HCT116 (cell line): ENCODE measurements around the gene S100A13. TPM values are rescaled to one million over a fixed set of nuclear protein-coding genes. Genes with fewer than 3 reads are reported as not detected.

Experiments used
- ATAC-seq: fragments of 200-7000 bp; cut with Tn5 transposase; 2 replicates; pipeline ENCODE4 v1.9.1; 2020; ENCODE audit warnings: mild to moderate bottlenecking, moderate library complexity
- BruUV-seq: library from RNA; stranded (reverse); fragments of 400-500 nt; replicated peaks from 2 replicates; lab custom pipeline; 2021; lab: Mats Ljungman, UMichigan
- CTCF ChIA-PET: fragments of 300-600 bp; sonication (Branson Sonifier 250); formaldehyde crosslinking; loops from one replicate; lab custom pipeline; 2021; ENCODE audit warnings: antibody characterized with exemption; lab: Charles Lee
- POLR2A ChIA-PET: fragments of 300-600, 350-600 bp; sonication (Branson Sonifier 250); formaldehyde crosslinking; loops from one replicate; lab custom pipeline; 2021; ENCODE audit warnings: antibody characterized with exemption; lab: Charles Lee
- RAD21 ChIA-PET, 2 experiments: fragments of 300-600 bp; sonication (Branson Sonifier 250); formaldehyde crosslinking; loops; one replicate each; lab custom pipeline; 2023; ENCODE audit warnings: low total read pairs in 2 of 2; ENCODE audit not compliant: uncharacterized antibody in 2 of 2, unreplicated experiment in 2 of 2, low non-redundant PET in 1 of 2; lab: Charles Lee
- DNase-seq: peaks from one replicate; pipeline ENCODE4 v3.0.0-alpha.2; 2010; ENCODE audit warnings: low read depth, low spot score
- H2AFZ ChIP-seq: fragments of 200-600 bp; shearing (Covaris generic), sonication (generic); 2 replicates; pipeline ENCODE4 v1.6.1; 2017; ENCODE audit warnings: low read depth, mixed run types, mixed read lengths, antibody characterized with exemption, low read length; ENCODE audit not compliant: poor library complexity, severe bottlenecking
- H3K27ac ChIP-seq: 2 replicates; pipeline ENCODE4 v1.5.1; 2012; ENCODE audit warnings: low read depth, low read length
- H3K27me3 ChIP-seq: fragments of 200-600 bp; sonication (generic); 2 replicates; pipeline ENCODE4 v1.6.1; 2016; ENCODE audit warnings: mixed run types, low read length, mixed read lengths; ENCODE audit not compliant: insufficient read depth
- H3K36me3 ChIP-seq, 2 experiments: fragments of 200-500 bp in 1 of 2; fragments of 200-600 bp in 1 of 2; sonication (Bioruptor generic) in 1 of 2; sonication (generic) in 1 of 2; 2 replicates each; pipeline versions ENCODE4 v1.5.1 to v1.6.1; 2014 to 2016; ENCODE audit warnings: low read length in 2 of 2, inconsistent platforms in 1 of 2, mixed read lengths in 1 of 2, mixed run types in 1 of 2; ENCODE audit not compliant: insufficient read depth in 2 of 2, control insufficient read depth in 1 of 2
- H3K4me1 ChIP-seq, 2 experiments: fragments of 200-600 bp in 1 of 2; sonication (generic) in 1 of 2; 2 replicates each; pipeline versions ENCODE4 v1.5.1 to v1.6.1; 2012 to 2017; ENCODE audit warnings: low read length in 2 of 2, inconsistent platforms in 1 of 2, mild to moderate bottlenecking in 1 of 2, mixed read lengths in 1 of 2, mixed run types in 1 of 2, moderate library complexity in 1 of 2; ENCODE audit not compliant: insufficient read depth in 2 of 2, control insufficient read depth in 1 of 2
- H3K4me2 ChIP-seq: fragments of 200-600 bp; sonication (generic); 2 replicates; pipeline ENCODE4 v1.6.1; 2017; ENCODE audit warnings: mixed run types, low read length, mixed read lengths
- H3K4me3 ChIP-seq, 2 experiments: fragments of 200-600 bp in 1 of 2; sonication (generic) in 1 of 2; replicated peaks in 1 of 2; 2 replicates each; pipeline ENCODE4 v1.5.1; 2011 to 2016; ENCODE audit warnings: low read length in 2 of 2, control low read depth in 1 of 2, low read depth in 1 of 2, mild to moderate bottlenecking in 1 of 2, mixed read lengths in 1 of 2, mixed run types in 1 of 2
- H3K79me2 ChIP-seq: fragments of 200-600 bp; sonication (generic); 2 replicates; pipeline ENCODE4 v1.6.1; 2017; ENCODE audit warnings: mild to moderate bottlenecking, mixed run types, low read length, moderate library complexity, mixed read lengths; ENCODE audit not compliant: insufficient read depth
- H3K9ac ChIP-seq: fragments of 200-600 bp; sonication (generic); 2 replicates; pipeline ENCODE4 v1.6.1; 2016; ENCODE audit warnings: low read length, mixed read lengths
- H3K9me2 ChIP-seq: fragments of 200-600 bp; sonication (generic), shearing (Covaris generic); 2 replicates; pipeline ENCODE4 v1.6.1; 2017; ENCODE audit warnings: mixed run types, mild to moderate bottlenecking, moderate library complexity; ENCODE audit not compliant: insufficient read depth
- H3K9me3 ChIP-seq, 2 experiments: fragments of 200-500 bp in 1 of 2; fragments of 200-600 bp in 1 of 2; sonication (Bioruptor generic) in 1 of 2; sonication (generic) in 1 of 2; 2 replicates each; pipeline ENCODE4 v1.6.1; 2014 to 2017; ENCODE audit warnings: low read length in 2 of 2, mixed read lengths in 2 of 2, inconsistent platforms in 1 of 2, low read depth in 1 of 2, mild to moderate bottlenecking in 1 of 2, mixed run types in 1 of 2, moderate library complexity in 1 of 2; ENCODE audit not compliant: control insufficient read depth in 1 of 2, insufficient read depth in 1 of 2
- H4K20me1 ChIP-seq: fragments of 200-600 bp; sonication (generic), shearing (Covaris generic); 2 replicates; pipeline ENCODE4 v1.6.1; 2017; ENCODE audit warnings: mixed run types, mild to moderate bottlenecking, moderate library complexity; ENCODE audit not compliant: insufficient read depth
- CBX3 ChIP-seq: IDR thresholded peaks from 2 replicates; pipeline ENCODE4 v1.6.1; 2012; ENCODE audit warnings: low read depth
- CEBPB ChIP-seq: IDR thresholded peaks from 2 replicates; pipeline ENCODE4 v1.6.1; 2012; ENCODE audit warnings: low read depth
- EGR1 ChIP-seq: IDR thresholded peaks from 2 replicates; pipeline ENCODE4 v1.6.1; 2012; ENCODE audit warnings: low read depth
- ELF1 ChIP-seq: IDR thresholded peaks from 2 replicates; pipeline ENCODE4 v1.6.1; 2012; ENCODE audit warnings: low read depth, borderline replicate concordance
- EZH2 ChIP-seq: fragments of 200-600 bp; sonication (generic); IDR thresholded peaks from 2 replicates; pipeline ENCODE4 v1.6.1; 2017; ENCODE audit warnings: antibody characterized with exemption, mixed run types
- FOSL1 ChIP-seq: IDR thresholded peaks from 2 replicates; pipeline ENCODE4 v1.6.1; 2012; ENCODE audit warnings: low read depth
- JUND ChIP-seq: IDR thresholded peaks from 2 replicates; pipeline ENCODE4 v1.6.1; 2012
- POLR2A ChIP-seq: IDR thresholded peaks from 2 replicates; pipeline ENCODE4 v1.7.0; 2011; ENCODE audit warnings: borderline replicate concordance; ENCODE audit not compliant: insufficient read depth, insufficient read length; ENCODE audit errors: extremely low read depth
- POLR2AphosphoS5 ChIP-seq: IDR thresholded peaks from 2 replicates; pipeline ENCODE4 v1.6.1; 2011; ENCODE audit warnings: mild to moderate bottlenecking, low read depth, low read length, moderate library complexity
- RAD21 ChIP-seq: IDR thresholded peaks from 2 replicates; pipeline ENCODE4 v1.6.1; 2012; ENCODE audit warnings: low read depth, mild to moderate bottlenecking
- SIN3A ChIP-seq: IDR thresholded peaks from 2 replicates; pipeline ENCODE4 v1.6.1; 2012; ENCODE audit warnings: low read depth
- SP1 ChIP-seq: IDR thresholded peaks from 2 replicates; pipeline ENCODE4 v1.6.1; 2012; ENCODE audit warnings: low read depth
- SRF ChIP-seq: IDR thresholded peaks from 2 replicates; pipeline ENCODE4 v1.6.1; 2012; ENCODE audit warnings: low read depth
- YY1 ChIP-seq: IDR thresholded peaks from 2 replicates; pipeline ENCODE4 v1.6.1; 2011; ENCODE audit warnings: low read length, low read depth, moderate library complexity, mild to moderate bottlenecking; ENCODE audit not compliant: insufficient replicate concordance; ENCODE audit errors: extremely low read depth
- ZNF274 ChIP-seq: fragments of 200-500 bp; sonication (Bioruptor generic); IDR thresholded peaks from 2 replicates; pipeline ENCODE4 v1.6.1; 2014; ENCODE audit warnings: mild to moderate bottlenecking, low read depth, low read length, inconsistent platforms
- intact Hi-C: fragments of 100-400 bp; cut with micrococcal nuclease; formaldehyde crosslinking; loops from 2 replicates; pipeline ENCODE4 v1.10.0; 2022
- total RNA-seq: library from RNA; stranded (reverse); gene quantifications from one replicate; pipeline ENCODE4 v1.2.1, GENCODE V29; 2021; ENCODE audit not compliant: unreplicated experiment
- TF ChIP-seq, protein P1 (sequence below): IDR thresholded peaks from 2 replicates; pipeline ENCODE4 v1.6.1; 2012
- TF ChIP-seq, protein P2 (sequence below): IDR thresholded peaks from 2 replicates; pipeline ENCODE4 v1.6.1; 2012
- TF ChIP-seq, protein P3 (sequence below), 3 experiments: fragments of 200-600 bp in 1 of 3; sonication (generic) in 1 of 3; IDR thresholded peaks in 2 of 3; conservative IDR thresholded peaks in 1 of 3; 2 replicates each; pipeline ENCODE4 v1.5.1; 2012 to 2017; ENCODE audit warnings: low read depth in 2 of 3, low read length in 2 of 3, antibody characterized with exemption in 1 of 3, borderline replicate concordance in 1 of 3, control low read depth in 1 of 3, mild to moderate bottlenecking in 1 of 3, mixed read lengths in 1 of 3, mixed run types in 1 of 3, moderate library complexity in 1 of 3; ENCODE audit not compliant: insufficient read depth in 1 of 3
- TF ChIP-seq, protein P4 (sequence below): IDR thresholded peaks from 2 replicates; pipeline ENCODE4 v1.6.1; 2012; ENCODE audit warnings: low read depth

Gene S100A13
- total RNA-seq, 1 experiment from 2014 or later = 143 TPM

DNA sequence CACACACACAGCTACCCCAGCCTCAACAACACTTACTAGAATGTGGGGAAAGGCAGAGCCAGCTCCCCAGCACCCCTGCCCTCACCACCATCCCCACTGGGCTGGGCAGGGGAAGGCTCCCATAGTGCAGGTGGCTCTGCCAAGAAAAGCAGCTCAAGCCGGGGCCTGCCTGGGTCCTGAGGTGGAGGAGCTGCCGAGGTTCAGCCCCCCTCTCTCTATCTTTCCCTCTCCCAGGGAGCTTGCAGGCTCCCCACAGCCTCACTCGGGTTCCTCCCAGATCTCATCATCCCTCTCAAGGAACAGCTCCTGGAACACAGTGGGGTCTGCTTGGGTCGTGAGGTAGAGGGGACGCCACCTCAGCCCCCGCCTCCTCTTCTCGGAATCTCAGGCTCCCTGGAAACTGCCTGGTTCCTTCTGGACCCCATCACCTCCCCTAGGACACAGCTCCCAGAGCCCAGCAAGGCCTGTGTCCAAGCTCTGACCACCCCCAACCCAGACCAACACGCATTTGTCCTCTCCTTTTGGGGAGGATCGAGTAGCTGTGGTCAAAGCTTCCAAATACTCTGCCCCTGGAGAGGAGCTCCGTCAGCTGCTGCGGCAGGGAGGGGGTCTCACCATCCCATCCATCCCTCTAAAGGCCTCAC is 15.1 kb downstream of the S100A13 start:
- POLR2A ChIA-PET = interaction anchor here (1.0 to 9.1 kb wide), 13 partner anchors 8 to 378 kb away, joined by 3 to 172 read pairs (median 8); partner anchors contain the start of genes CHTOP, CREB3L4, RPS27 and S100A1
- Histone ChIP-seq H3K9me2 (no peaks in the 10 kb centered on the region), H3K79me2 (peaks cover 74% of the 10 kb centered on the region), H2AFZ (no peak overlapping the region), H3K4me1 (peaks cover 70 to 94% of the 10 kb centered on the region in 2 experiments), H3K4me2 (peak overlapping the region; percentile 88), H3K9me3 (no peaks in the 10 kb centered on the region), H4K20me1 (no peaks in the 10 kb centered on the region), H3K27ac (peak overlapping the region; percentile 72), H3K9ac (peak overlapping the region; percentile 93), H3K27me3 (no peaks in the 10 kb centered on the region), H3K36me3 (peaks cover 0 to 5% of the 10 kb centered on the region in 2 experiments; a peak in 3 of 4 replicates), H3K4me3 (peak overlapping the region; percentile 88 to 92)
- CTCF ChIA-PET = interaction anchor here (0.6 to 7.7 kb wide), 6 partner anchors 15 to 102 kb away, joined by 3 to 76 read pairs (median 4); partner anchors contain the start of genes CHTOP, ILF2, S100A1 and S100A13
- RAD21 ChIA-PET = interaction anchor here in 1 of 2 experiments (0.6 to 1.4 kb wide), 3 partner anchors 15 to 40 kb away, joined by 3 to 5 read pairs (median 3); partner anchors contain the start of gene S100A13
- no peak for ATAC-seq
- intact Hi-C loops = loop anchor here (5.0 kb wide), 1 partner anchor 80 kb away; no protein-coding TSS in a partner anchor
- no TSS peak for BruUV-seq
- DNase-seq = no peak
- TF ChIP-seq SP1 = no peak
- TF ChIP-seq POLR2A = no peak
- no peak for TF ChIP-seq ELF1
- no peak for TF ChIP-seq EGR1
- TF ChIP-seq CEBPB = no peak
- TF ChIP-seq SRF = no peak
- TF ChIP-seq YY1 = no peak
- no peak for TF ChIP-seq POLR2AphosphoS5
- TF ChIP-seq, protein P1, sequence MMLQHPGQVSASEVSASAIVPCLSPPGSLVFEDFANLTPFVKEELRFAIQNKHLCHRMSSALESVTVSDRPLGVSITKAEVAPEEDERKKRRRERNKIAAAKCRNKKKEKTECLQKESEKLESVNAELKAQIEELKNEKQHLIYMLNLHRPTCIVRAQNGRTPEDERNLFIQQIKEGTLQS = no peak
- TF ChIP-seq FOSL1 = no peak
- TF ChIP-seq, protein P2, sequence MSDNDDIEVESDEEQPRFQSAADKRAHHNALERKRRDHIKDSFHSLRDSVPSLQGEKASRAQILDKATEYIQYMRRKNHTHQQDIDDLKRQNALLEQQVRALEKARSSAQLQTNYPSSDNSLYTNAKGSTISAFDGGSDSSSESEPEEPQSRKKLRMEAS = no peak
- TF ChIP-seq RAD21 = no peak
- TF ChIP-seq, protein P3, sequence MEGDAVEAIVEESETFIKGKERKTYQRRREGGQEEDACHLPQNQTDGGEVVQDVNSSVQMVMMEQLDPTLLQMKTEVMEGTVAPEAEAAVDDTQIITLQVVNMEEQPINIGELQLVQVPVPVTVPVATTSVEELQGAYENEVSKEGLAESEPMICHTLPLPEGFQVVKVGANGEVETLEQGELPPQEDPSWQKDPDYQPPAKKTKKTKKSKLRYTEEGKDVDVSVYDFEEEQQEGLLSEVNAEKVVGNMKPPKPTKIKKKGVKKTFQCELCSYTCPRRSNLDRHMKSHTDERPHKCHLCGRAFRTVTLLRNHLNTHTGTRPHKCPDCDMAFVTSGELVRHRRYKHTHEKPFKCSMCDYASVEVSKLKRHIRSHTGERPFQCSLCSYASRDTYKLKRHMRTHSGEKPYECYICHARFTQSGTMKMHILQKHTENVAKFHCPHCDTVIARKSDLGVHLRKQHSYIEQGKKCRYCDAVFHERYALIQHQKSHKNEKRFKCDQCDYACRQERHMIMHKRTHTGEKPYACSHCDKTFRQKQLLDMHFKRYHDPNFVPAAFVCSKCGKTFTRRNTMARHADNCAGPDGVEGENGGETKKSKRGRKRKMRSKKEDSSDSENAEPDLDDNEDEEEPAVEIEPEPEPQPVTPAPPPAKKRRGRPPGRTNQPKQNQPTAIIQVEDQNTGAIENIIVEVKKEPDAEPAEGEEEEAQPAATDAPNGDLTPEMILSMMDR (IDR thresholded peaks at IDR 0.05 in 2 of 3, conservative IDR thresholded peaks at IDR 0.05 in 1 of 3; ENCODE audit: borderline replicate concordance in 1 of 3, insufficient read depth in 1 of 3, low read depth in 2 of 3, low read length in 2 of 3) = no peak
- TF ChIP-seq, protein P4, sequence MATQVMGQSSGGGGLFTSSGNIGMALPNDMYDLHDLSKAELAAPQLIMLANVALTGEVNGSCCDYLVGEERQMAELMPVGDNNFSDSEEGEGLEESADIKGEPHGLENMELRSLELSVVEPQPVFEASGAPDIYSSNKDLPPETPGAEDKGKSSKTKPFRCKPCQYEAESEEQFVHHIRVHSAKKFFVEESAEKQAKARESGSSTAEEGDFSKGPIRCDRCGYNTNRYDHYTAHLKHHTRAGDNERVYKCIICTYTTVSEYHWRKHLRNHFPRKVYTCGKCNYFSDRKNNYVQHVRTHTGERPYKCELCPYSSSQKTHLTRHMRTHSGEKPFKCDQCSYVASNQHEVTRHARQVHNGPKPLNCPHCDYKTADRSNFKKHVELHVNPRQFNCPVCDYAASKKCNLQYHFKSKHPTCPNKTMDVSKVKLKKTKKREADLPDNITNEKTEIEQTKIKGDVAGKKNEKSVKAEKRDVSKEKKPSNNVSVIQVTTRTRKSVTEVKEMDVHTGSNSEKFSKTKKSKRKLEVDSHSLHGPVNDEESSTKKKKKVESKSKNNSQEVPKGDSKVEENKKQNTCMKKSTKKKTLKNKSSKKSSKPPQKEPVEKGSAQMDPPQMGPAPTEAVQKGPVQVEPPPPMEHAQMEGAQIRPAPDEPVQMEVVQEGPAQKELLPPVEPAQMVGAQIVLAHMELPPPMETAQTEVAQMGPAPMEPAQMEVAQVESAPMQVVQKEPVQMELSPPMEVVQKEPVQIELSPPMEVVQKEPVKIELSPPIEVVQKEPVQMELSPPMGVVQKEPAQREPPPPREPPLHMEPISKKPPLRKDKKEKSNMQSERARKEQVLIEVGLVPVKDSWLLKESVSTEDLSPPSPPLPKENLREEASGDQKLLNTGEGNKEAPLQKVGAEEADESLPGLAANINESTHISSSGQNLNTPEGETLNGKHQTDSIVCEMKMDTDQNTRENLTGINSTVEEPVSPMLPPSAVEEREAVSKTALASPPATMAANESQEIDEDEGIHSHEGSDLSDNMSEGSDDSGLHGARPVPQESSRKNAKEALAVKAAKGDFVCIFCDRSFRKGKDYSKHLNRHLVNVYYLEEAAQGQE = no peak
- no peak for TF ChIP-seq ZNF274
- TF ChIP-seq EZH2 = no peak
- no peak for TF ChIP-seq CBX3
- no peak for TF ChIP-seq SIN3A
- no peak for TF ChIP-seq JUND
